Vagina (tissue), 2 donors: ENCODE results near the gene S100A2. TPM values are rescaled to one million over a fixed set of nuclear protein-coding genes. Genes with fewer than 3 reads are reported as not detected.
"Not testable (repeated sequence)": the region's sequence is repeated elsewhere in the genome, so short reads cannot be mapped to it uniquely, and the experiment has no call there.

ENCODE experiments used
- DNase-seq, 2 donors: peaks; one replicate each; pipeline ENCODE4 v3.0.0-alpha.2; 2017; ENCODE audit errors: extremely low spot score in 2 of 2
- H3K27ac ChIP-seq: fragments of 200-600 bp; sonication (generic); one replicate; pipeline ENCODE4 v1.5.1; 2019
- H3K27me3 ChIP-seq: fragments of 200-600 bp; sonication (generic); one replicate; pipeline ENCODE4 v1.5.1; 2019
- H3K36me3 ChIP-seq, 2 donors: fragments of 200-600 bp; sonication (generic); one replicate each; pipeline ENCODE4 v1.5.1; 2017 to 2019
- H3K4me1 ChIP-seq: fragments of 200-600 bp; sonication (generic); one replicate; pipeline ENCODE4 v1.5.1; 2019
- H3K4me3 ChIP-seq, 2 donors: fragments of 200-600 bp; sonication (generic); 1 replicate in 1 of 2; 2 replicates in 1 of 2; pipeline ENCODE4 v1.5.1; 2016 to 2019
- H3K9me3 ChIP-seq: fragments of 200-600 bp; sonication (generic); one replicate; pipeline ENCODE4 v1.5.1; 2019
- POLR2A ChIP-seq, 2 donors: fragments of 450-650 bp; IDR thresholded peaks; one replicate each; pipeline ENCODE4 v1.6.1; 2017; ENCODE audit warnings: antibody characterized with exemption in 2 of 2, mild to moderate bottlenecking in 2 of 2, moderate library complexity in 2 of 2
- POLR2AphosphoS5 ChIP-seq, 2 donors: sonication (generic); formaldehyde crosslinking; IDR thresholded peaks; one replicate each; pipeline ENCODE4 v1.9.0; 2017; ENCODE audit warnings: antibody characterized with exemption in 2 of 2, mild to moderate bottlenecking in 2 of 2, low read depth in 1 of 2; ENCODE audit not compliant: insufficient read depth in 1 of 2
- intact Hi-C: fragments of 100-400 bp; cut with DNase I; formaldehyde crosslinking; loops from one replicate; pipeline ENCODE4 v1.15.1; 2023
- total RNA-seq: library from RNA; depleted of rRNA; stranded (reverse); fragments of >200 nt; gene quantifications from one replicate; pipeline ENCODE4 v1.2.3, GENCODE V29; 2016
- TF ChIP-seq, protein P1 (sequence below), 3 experiments: fragments of 450-650 bp in 2 of 3; fragments of 200-600 bp in 1 of 3; sonication (generic) in 1 of 3; IDR thresholded peaks; one replicate each; pipeline ENCODE4 v1.5.1; 2017 to 2019; ENCODE audit warnings: antibody characterized with exemption in 3 of 3, mild to moderate bottlenecking in 2 of 3, moderate library complexity in 2 of 3

Gene S100A2
- total RNA-seq, 1 donor from 2014 or later, result 470 TPM

DNA sequence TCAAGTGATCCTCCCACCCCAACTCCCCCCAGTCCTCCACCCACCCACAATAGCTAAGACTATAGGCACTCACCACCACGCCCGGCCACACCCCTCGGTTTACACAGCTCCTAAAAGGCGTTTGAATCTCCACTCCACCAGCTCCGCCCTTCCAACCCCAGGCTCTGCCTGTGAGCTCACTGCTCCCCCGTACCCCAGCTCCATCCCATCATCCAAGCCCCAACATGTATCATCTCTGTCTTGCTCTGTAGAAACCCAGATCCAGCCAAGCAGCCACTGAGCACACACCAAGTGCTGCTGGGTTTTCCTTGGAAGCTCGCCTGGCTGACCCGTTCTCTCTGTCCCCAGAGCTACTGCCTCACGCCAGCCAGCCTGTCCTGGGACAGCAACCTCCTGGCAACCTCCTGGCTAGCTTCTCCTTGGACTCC is 12.0 kb upstream of the S100A2 start:
- Histone ChIP-seq H3K4me3 (no peak overlapping the region), H3K4me1 (peaks cover 22% of the 10 kb centered on the region), H3K36me3 (no peaks in the 10 kb centered on the region), H3K9me3 (no peaks in the 10 kb centered on the region), H3K27ac (no peak overlapping the region), H3K27me3 (no peaks in the 10 kb centered on the region)
- intact Hi-C loops, result no loop called here
- TF ChIP-seq, protein P1, sequence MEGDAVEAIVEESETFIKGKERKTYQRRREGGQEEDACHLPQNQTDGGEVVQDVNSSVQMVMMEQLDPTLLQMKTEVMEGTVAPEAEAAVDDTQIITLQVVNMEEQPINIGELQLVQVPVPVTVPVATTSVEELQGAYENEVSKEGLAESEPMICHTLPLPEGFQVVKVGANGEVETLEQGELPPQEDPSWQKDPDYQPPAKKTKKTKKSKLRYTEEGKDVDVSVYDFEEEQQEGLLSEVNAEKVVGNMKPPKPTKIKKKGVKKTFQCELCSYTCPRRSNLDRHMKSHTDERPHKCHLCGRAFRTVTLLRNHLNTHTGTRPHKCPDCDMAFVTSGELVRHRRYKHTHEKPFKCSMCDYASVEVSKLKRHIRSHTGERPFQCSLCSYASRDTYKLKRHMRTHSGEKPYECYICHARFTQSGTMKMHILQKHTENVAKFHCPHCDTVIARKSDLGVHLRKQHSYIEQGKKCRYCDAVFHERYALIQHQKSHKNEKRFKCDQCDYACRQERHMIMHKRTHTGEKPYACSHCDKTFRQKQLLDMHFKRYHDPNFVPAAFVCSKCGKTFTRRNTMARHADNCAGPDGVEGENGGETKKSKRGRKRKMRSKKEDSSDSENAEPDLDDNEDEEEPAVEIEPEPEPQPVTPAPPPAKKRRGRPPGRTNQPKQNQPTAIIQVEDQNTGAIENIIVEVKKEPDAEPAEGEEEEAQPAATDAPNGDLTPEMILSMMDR (IDR thresholded peaks at IDR 0.05), result no peak
- TF ChIP-seq POLR2A (IDR thresholded peaks at IDR 0.05), result no peak
- TF ChIP-seq POLR2AphosphoS5 (IDR thresholded peaks at IDR 0.05; ENCODE audit: insufficient read depth in 1 of 2, low read depth in 1 of 2), result no peak
- DNase-seq, result no peak

DNA sequence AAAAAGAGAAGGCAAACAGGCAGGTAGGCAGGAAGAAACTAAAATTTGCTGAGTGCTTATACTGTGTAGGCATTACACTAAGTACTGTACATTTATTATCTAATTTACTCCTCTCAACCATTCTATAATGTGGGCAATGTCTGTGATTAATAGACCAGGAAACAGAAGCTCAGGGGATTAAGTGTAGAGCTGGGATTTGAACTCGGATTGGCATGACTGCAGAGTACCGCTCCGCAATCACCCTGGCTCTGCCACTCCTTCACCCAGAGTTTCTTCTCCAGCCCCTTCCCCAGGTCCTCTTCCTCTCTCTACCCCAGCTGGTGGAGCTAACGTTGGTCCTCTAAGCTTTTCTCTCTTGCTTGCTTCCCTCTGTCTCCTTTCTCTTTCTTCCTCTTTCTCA is 11.5 kb upstream of the S100A2 start:
- H3K4me3 ChIP-seq, result no peak overlapping the region
- intact Hi-C loops, result no loop called here
- TF ChIP-seq, protein P1 (IDR thresholded peaks at IDR 0.05), result no peak
- H3K4me1 ChIP-seq, result peaks cover 22% of the 10 kb centered on the region
- no peak overlapping the region for H3K27ac ChIP-seq
- no peaks in the 10 kb centered on the region for H3K36me3 ChIP-seq
- DNase-seq, result no peak
- no peaks in the 10 kb centered on the region for H3K27me3 ChIP-seq
- no peaks in the 10 kb centered on the region for H3K9me3 ChIP-seq

GRCh38 chr1:153575497-153575896 is 9.9 kb upstream of the S100A2 start:
- intact Hi-C loops, H3K27ac ChIP-seq, DNase-seq, H3K36me3 ChIP-seq, H3K27me3 ChIP-seq, H3K9me3 ChIP-seq, H3K4me3 ChIP-seq: not testable (repeated sequence)
- H3K4me1 ChIP-seq, result peaks cover 22% of the 10 kb centered on the region

DNA sequence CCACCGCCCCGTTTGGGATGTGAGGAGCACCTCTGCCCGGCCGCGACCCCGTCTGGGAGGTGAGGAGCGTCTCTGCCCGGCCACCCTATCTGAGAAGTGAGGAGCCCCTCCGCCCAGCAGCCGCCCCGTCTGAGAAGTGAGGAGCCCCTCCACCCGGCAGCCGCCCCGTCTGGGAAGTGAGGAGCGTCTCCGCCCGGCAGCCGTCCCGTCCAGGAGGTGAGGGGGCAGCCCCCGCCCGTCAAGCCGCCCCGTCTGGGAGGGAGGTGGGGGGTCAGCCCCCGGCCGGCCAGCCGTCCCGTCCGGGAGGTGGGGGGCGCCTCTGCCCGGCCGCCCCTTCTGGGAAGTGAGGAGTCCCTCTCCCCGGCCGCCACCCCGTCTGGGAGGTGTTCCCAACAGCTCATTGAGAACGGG is 9.4 kb upstream of the S100A2 start:
- intact Hi-C loops, H3K36me3 ChIP-seq, H3K27ac ChIP-seq, H3K4me3 ChIP-seq, H3K9me3 ChIP-seq, H3K27me3 ChIP-seq, DNase-seq: not testable (repeated sequence)
- H3K4me1 ChIP-seq, result peaks cover 22% of the 10 kb centered on the region

DNA sequence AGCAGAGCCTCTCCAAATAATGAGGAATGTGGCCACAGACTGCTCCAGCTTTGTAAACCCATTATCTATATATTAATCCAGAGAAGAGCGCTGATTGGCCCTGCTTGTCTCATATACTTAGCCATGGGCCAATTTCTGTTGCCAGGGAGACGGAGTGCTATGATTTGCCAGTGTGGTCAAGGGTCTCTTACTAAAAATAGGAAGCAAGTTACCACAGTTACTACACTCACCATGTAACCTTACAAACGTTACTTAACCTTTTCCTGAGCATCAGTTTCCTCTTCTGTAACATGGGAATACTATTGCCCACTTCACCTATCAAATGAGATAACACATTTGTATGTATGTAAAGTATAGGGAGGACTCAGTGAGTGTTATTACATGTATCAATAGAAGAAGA is 7.7 kb upstream of the S100A2 start:
- Histone ChIP-seq H3K4me1 (peaks cover 22% of the 10 kb centered on the region), H3K4me3 (no peak overlapping the region), H3K27me3 (no peaks in the 10 kb centered on the region), H3K9me3 (no peaks in the 10 kb centered on the region), H3K27ac (peak overlapping the region; percentile 59), H3K36me3 (no peaks in the 10 kb centered on the region)
- intact Hi-C loops, result no loop called here
- TF ChIP-seq POLR2A (IDR thresholded peaks at IDR 0.05), result no peak
- TF ChIP-seq POLR2AphosphoS5 (IDR thresholded peaks at IDR 0.05; ENCODE audit: insufficient read depth in 1 of 2, low read depth in 1 of 2), result no peak
- TF ChIP-seq, protein P1 (IDR thresholded peaks at IDR 0.05), result no peak
- no peak for DNase-seq

GRCh38 chr1:153572569-153573015 is 6.9 kb upstream of the S100A2 start:
- Histone ChIP-seq H3K4me3 (no peak overlapping the region), H3K36me3 (no peaks in the 10 kb centered on the region), H3K9me3 (no peaks in the 10 kb centered on the region), H3K27ac (peak overlapping the region; percentile 59), H3K27me3 (no peaks in the 10 kb centered on the region), H3K4me1 (peaks cover 22% of the 10 kb centered on the region)
- DNase-seq, result no peak
- TF ChIP-seq, protein P1 (IDR thresholded peaks at IDR 0.05), result peak; percentile 60 to 74 (median 61)
- TF ChIP-seq POLR2AphosphoS5 (IDR thresholded peaks at IDR 0.05; ENCODE audit: insufficient read depth in 1 of 2, low read depth in 1 of 2), result peak in 1 of 2 donors; percentile 88
- TF ChIP-seq POLR2A (IDR thresholded peaks at IDR 0.05), result no peak
- intact Hi-C loops, result no loop called here
